DMS153 treated with DMSO at 0.1 percent for 48 hours (cell line): ENCODE results near the gene RAI1.

Experiments used
- DNase-seq: peaks from one replicate; lab custom pipeline; 2025; ENCODE audit not compliant: unreplicated experiment; lab: John Stamatoyannopoulos, UW

RAI1 gene

DNA sequence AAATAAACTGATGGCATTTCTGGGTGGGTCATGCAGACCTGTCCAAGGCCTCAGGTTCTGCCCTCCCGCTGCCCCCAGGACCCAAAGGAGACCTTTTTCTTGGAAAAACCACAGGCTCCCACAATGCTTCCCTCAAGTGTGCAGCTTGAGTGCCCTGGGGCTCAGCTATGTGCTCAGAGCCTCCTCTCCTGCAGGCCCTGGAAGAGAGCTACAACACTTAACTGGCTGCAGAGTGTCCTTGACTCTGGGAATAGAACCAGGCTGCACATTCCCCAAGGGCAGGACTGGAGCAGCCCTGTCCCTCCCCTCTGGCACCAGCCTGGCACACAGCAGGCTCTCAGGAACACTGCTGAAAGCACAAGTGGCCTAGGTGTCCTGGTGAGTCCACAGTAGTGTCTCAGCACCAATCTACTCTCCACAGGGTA is 160.4 kb downstream of the RAI1 start:
- no peak for DNase-seq

DNA sequence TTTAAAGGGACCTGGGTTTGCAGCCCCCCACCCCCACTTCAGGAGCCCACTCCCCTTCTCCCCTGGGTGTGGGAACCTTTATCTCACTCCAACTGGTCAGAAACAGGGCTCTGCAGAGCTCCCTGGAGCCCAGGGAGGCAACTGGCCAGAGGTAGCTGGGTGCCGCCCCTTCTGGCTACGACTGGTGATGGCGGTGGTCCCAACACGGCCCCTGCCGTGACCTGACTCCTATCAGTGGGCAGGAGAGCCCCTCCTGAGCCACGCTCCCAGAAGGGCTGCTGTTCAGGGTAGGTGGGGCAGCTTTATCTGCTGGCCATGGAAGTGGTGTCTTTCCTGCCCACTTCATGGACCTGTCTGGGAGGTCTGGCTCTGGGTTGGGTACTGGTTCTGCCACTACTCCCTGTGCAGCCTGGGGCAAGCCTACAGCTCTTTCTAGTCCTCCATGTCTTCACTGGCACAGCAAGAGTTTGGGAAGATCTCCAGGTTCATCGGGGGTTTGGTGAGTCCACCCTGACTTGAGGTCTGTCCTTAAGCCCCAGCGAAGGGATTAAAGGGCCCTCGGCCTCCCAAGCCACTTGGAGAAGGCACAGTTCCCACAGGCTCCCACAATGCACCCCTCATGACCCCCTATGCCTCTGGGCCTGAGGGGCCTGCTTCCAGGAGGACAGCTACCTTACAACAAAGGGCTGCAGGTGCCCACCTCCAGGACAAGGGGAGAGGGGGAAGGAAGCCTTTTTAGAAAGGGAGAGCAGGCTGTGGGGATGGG is 161.0 kb downstream of the RAI1 start:
- no peak for DNase-seq

DNA sequence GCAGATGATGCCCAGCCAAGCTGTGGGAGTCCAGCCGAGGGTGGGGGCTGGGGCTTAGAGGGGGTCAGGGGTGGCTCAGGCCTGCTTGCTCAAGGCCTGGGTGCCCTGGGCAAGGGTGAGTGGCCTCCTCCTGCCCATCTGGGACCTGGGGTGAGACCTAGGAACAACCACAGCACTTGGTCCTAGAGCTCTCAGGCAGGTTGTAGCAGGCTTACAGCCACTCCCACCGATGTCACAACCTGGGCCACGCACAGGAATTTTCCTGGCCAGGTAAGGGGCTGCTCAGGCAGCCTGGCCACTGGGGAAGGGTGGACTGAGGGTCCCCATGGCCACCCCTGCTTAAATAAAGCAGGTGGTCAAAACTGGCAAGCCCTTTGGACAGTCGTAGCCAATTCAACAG is 161.8 kb downstream of the RAI1 start:
- no peak for DNase-seq

DNA sequence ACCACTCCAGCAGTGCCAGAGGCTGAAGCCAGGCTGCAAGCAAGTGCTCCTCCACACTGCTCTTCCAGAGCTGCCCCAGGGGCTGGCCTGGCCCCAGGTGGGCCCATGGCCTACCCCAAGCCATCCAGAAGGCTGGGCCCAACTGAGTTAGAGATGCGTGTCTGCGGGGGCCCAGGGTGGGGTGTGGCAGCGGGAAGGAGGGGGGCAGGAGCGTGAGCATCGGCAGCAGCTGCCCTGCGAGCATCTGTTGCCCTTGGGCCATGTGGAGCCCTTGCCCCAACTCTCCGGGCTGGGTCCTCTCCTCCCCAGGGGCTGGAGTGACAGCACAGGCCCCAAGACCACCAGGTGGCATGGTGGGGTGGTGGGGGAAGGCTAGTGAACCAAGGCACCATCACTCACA is 162.8 kb downstream of the RAI1 start:
- DNase-seq = no peak

DNA sequence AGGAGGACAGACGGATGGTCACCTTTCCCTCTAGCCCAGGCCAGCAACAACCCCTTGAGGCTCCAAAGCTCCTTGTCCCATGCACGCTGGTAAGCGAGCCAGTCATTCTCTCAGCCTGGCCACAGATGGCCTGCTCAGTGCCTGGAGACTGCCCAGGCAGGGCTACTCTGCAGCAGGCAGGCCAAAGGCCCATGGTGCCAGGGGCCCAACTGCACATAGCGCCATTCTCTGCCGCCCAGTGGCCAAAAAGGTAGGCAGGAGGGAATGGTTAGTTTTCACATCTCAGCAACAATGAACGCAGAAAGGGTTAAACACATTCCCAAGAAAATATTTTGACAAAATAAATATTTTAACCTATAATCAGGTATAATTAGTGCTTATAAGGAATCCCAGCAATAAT is 163.2 kb downstream of the RAI1 start:
- DNase-seq = no peak

DNA sequence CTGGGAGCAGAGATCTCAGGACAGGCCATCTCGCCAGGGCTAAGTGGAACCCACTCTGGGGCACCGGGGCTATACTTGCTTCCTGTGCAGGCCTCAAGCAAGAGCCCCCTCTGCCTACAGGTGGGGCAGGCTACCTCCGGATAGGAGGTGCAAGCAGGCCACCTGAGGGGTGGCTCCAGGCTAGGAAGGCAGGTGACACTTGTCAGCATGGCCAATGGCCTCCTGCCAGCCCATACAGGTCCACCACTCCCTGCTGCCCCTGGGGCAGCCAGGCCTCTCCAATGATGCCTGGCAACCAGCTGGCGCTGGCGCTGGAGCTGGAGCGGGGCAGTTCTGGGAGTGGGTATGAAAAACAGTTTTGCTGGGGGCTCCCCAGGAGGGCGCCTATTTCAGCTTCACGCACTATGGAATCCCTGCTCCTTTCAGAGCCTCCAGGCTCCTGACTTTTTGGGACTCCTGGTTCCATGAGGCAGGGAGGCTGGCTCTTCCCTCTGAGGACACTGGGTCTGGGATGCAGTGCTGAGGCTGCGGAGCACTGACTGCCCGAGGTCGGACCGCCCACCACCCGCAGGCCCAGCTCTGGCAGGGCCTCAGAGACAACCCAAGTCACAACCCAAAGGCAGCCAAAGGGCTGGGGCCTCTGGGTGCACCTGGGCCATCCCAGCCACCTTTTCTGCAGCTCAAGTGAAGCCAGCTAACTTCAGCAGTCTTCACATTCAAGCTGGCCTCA is 164.0 kb downstream of the RAI1 start:
- DNase-seq = no peak

DNA sequence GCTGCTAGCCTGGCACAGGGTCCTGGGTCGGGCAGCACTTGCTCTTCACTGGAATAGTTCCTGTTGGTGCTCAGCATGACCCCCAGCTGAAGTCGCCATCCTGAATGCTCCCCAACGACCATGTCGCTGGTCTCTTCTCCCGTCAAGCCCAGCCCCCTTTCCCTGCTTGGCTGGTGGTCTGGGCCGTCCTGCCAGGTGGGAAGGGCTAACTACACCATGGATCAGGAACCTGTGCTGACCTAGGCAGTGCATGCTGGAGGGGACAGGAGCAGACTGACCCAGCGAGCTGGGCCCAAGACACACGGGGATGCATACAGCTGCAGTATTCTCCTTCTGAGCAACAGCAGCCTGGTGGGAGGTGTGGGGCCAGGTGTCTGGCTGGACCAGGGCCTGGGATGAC is 164.7 kb downstream of the RAI1 start:
- no peak for DNase-seq

DNA sequence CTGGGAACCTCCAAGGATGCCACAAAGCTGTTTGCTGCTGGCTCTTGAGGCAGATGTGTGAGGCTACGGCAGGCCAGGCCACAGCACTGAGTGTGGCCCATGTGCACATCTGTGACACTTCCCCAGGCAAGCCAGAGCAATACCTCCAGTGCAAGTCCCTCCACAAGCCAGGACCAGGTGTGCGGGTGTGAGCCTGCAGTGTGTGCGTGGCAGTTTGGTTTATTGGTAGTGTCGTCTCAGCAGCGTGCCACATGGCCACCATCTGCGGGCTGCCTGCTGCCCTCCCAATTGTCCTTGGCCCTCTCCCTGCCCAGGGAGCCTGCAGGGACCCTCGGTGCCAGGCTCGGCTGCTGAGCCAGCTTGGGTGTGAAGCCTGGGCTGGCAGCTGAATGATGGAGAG is 165.4 kb downstream of the RAI1 start:
- no peak for DNase-seq

DNA sequence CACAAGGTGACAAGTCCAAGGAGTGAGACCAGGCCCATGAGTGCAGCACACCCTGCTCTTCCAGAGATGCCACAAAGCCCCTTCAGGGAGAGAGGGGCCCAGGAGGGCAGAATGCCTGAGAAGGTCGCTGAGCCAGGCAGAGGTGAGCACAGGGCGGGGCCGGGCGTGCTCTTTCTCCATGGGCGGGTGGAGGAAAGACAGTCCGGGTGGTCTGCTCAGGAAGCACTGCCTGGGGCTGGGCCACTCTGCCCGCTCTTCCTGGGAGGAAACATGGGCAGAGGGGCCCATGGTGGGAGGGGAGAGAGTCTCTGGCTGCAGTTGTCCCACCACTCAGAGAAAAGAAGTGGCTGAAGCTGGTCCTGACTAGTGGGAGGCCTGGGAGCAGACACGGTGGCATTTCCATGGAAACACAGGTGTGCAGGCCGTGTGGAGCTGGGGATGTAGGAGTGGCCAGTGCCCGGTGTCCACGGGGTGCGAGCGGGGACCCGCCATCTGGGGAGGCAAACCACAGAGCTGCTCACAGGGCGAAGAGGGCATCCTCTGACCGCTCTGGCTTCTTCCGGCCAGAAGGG is 165.9 kb downstream of the RAI1 start:
- no peak for DNase-seq

DNA sequence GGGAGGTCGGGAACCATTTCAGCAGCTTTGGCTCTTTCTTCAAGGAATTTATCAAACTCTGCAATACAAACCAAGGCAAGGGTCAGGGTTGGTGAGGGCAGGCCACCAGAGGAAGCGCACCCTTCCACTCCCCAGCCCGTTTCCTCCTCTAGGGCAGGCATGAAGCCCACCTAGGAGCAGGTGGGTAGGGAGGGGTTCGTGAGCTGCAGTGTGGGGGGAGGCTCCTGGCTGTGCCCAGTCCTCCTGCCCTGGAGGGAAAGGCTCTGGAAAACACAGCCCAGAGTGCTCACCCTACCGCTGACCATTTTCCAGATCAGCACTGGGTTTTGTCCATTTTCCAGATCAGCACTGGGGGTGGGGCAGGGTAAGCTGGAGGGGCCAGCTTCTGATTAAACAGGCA is 166.5 kb downstream of the RAI1 start:
- DNase-seq = no peak

DNA sequence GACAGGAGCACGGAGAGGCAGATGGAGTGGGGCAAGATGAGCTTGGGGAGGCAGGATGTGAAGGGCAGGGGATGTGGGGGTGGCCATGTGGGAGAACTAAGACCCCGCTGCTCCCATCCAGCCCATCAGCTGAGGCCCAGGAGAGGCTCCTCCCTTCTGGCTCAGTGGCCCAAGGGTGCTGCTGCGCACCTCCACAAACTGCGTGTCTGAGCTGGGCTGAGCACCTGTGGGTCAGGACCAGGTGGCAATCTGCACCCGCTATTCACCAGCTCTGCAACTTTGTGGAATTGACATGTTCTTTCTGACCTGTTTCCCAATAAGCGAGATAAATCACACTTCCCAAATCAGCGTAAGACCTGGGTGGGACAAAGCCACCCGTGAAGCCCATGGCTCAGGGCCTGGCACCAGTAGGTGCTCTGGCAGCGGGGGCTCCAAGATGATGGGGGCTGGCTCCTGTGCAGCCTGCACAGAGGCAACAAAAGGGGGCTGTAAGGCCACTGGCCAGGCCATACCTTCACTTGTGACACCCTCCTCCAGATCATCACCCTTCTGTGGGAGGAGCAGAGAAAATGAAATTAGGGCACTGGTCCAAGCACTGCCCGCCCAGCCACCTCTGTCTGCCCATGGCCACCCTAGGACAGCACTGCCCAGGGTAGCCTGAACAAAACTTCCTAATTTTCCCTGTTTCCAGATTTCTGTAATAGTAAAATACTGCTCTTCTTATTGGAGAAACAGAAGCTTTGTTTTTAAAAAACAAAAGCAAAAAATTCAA is 167.2 kb downstream of the RAI1 start:
- no peak for DNase-seq

DNA sequence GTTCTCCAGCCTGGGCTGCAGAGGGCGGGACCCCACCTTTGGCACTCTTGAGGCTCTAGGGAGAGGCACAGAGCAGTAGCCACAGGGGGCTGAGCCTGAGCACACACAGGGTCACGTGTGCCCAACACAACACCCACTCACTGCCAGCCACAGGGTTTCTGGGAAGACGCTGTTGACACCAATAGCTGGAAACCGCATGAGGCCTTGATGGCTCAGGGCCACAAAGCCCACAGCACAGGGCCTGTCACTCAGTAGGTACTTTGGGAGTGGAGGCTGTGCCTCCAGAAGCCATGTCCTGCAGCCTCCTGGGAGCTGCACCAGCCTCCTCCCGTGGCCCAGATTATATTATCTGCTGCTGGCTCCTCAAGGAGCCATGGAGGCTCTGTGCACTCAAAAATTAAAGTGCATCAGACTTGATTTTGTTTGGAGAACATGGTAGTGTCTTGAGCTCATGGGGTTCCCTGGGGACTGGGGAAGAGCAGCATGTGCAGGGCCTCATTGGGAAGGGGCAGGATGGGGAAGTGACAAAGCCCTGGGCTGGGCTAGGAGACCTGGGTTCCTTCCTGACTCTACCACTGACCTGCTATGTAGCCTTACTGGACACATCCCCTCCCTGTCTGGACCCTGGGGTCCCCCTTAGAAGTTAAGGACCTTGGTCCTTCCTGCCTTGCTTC is 168.0 kb downstream of the RAI1 start:
- no peak for DNase-seq

DNA sequence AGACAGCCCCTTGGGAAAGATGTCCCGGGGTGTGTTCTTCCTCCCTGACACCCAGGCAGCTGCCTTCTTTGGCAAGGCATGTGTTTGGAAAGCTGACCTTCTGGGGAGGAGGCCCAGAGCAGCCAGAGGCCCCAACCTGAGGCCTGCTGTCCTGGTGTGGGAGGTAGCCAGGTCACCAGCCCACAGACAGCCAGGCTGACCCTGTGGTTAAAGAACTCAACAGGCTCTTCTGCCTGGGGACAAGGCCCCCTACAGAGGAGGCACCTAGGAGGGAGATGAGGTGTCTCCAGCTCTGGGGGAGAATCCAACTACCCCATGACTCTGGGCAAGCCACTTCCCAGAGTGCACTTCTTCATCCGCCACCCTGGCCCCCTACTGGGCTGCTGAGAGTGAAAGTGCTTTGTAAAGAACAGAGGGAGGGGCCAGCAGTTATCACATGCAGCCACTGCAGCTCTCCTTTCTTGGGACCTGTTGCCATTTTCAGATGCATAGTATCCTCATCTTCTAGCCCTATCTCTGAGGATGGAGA is 168.7 kb downstream of the RAI1 start:
- no peak for DNase-seq

DNA sequence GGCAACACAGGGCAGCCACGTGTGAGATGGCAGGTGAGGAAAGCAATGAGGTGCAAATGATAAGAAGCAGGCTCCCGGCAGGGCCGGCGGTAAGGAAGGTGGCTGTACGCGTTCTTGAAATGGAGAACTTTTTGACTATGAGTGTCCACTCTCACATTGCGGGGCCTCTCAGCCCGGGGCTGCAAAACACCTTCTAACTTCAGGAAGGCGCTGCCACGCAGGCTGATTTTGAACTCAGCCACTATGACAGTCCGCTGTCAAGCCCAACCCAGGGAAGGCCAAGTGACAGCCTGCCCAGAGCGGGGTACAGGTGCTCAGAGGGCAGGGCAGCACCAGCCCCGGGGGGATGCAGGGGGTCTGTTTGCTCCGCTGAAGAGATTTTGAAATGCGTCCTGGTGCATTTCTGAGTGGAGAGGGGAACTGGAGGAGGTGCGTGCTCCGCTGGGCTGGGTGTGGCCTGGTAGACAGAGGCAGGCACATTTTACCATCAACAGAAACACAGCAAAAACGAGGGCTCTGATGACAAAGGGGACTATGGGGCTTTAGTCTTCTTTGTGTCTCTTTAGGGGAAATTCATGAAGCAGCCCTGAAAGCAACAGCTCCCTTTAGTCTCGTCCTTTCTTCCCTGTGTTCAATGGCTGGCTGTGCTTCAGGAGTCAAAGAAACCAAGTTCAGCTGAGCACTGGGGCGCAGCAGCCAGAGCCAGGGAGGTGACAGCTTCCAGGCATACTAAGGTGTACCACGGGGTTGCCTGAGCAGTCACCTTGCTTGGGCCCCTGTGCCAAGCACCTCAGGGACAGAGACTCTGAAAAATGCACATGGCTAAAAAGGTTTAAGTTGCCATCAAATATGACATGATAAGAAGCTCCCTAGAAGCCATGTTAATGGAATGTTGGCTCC is 170.1 kb downstream of the RAI1 start:
- DNase-seq = no peak

DNA sequence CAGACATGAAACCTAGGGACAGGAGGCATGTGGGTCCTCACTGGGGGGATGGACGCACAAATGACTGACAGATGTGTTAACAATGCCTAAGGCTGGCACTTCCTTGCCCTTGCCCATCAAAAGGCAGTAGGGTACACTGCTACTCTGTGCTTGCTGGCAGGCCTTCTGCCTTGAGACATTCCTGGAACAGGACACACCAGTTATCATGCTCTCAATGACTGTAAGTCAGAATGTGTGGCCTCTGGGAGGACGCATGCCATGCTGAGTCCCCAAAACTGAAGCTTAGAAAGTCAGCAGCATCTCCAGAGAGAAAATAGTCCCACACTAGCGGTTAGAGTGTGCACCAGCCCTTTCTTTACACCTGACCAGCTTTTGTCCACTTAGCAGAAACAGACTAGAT is 171.7 kb downstream of the RAI1 start:
- DNase-seq = no peak

DNA sequence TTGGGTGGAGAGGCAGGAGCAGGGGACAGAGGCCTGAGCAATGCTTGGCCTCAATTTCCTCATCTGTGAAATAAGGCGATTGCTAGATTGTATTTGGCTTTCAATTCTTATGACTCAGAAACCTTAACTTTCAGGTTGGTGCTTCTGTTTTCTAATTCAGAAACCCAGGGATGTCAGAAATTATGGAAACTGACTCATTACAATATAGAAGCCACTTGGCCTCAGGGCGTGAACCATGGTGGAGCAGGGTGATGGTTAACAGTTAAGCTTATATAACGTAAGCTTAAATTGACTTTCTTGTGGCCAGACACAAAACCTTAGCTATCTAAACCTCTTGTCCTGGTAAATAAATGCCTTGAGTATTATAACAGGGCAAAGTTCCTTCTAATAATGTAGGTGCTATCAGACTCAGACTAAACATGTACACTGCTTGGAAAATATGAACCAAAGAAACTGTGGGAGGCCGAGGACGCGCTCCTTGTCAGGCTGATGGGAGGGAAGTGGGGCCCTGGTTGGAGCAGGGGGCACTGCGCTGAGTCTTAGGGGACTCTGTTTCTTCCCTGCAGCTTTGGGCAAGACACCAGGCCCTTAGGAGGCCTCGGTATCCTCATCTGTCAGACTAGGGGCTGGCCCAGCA is 172.7 kb downstream of the RAI1 start:
- no peak for DNase-seq

DNA sequence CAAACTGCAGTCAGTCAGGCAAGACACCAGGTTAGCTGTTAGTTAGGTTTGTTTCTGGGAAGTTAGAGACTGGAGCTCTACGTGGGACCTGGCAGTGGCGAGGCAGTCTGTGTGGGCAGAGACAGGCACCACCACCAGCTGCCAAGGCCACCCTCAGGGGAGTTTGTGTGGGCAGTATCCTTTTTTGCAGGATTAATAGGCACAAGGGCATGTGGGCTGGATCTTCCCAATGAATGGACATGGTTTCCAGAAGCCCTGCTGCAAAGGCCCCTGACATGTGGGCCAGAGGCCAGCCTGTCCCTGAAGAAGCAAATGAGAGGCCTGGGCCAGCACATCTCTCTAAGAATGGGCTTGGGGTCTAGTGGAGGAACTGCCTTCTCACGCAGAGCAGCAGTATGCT is 174.7 kb downstream of the RAI1 start:
- DNase-seq = no peak

DNA sequence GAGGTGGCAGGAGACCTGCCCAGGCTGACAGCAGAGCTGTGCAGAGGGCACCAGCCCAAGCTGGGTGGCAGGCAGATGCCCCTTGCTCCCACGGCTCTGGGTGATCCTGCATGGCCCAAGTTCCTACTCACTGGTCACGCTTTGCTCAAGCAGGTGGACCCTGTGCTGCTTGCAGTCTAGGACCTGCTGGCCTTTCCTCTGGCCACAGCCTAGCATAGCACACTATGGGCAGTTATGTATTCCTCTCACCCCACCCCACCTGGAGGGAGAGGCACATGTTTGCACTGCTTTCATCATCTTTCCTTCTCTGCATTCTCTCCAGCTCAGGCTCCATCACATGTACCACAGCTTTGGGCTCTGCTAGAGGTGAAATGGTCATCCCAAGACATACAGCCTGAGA is 175.1 kb downstream of the RAI1 start:
- no peak for DNase-seq

DNA sequence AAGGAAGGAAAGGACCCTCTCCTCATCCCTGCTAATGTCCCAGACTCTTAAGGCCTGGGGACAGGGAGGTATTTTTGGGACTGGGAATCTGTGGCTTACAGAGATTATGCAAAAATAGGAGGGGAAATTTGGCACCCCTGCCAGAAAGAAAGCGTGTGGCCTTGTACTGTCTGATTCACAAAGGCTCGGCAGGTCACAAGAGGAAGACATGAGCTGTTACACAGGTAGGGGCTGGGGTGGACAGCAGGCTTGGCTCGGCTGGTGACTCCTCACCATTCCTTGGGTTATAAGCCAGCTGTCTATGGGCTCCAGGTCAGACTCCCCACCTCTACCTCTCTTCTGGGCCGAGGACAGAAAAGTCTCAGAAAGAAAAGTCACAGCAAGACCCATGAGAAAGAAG is 176.2 kb downstream of the RAI1 start:
- no peak for DNase-seq
